ENCODE measurements around the gene C1orf226.
"Not testable (repeated sequence)": the region's sequence is repeated elsewhere in the genome, so short reads cannot be mapped to it uniquely, and the experiment has no call there.

The C1orf226 gene

GRCh38 chr1:162405800-162406199 is 24.3 kb downstream of the C1orf226 start:
- peak; percentile 81 for DNase-seq (ENCODE audit: low read depth)

DNA sequence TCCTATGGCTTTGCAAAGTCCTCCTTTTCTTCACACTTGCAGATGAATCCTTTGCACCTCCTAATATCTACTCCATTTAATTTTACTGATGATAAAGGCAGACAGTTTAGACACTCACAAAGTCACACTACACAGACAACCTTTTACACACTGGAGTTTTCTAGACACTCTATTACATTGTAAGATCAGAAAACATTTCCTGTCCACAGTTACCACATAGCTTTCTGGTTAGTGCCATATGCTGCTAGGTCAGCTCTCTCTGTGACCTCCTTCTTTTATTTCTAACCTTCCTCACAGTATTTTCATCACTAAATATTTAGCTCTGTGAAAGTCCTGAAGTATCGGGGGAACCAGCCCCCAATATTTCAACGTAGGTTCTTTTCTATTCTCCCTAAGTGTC is 25.3 kb downstream of the C1orf226 start:
- peak; percentile 33 for DNase-seq (ENCODE audit: low read depth)

DNA sequence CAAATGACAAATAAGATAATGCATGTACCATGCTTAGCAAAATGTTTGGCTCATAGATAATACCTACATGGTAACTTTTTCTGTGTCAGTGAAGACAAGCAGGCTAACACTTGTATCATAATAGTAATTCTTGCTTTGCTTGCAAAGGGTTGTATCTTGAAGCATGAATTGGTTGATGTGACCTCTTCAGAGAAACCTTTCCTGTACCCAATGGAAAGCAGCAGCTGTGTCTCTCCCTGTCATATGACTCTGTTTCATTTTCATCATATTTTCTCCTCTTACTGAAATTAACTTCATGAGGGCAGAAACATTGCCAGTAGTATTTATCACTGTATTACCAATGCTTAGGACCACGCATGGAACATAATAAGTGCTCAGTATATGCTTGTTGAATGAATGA is 26.0 kb downstream of the C1orf226 start:
- DNase-seq (ENCODE audit: low read depth) = no peak

DNA sequence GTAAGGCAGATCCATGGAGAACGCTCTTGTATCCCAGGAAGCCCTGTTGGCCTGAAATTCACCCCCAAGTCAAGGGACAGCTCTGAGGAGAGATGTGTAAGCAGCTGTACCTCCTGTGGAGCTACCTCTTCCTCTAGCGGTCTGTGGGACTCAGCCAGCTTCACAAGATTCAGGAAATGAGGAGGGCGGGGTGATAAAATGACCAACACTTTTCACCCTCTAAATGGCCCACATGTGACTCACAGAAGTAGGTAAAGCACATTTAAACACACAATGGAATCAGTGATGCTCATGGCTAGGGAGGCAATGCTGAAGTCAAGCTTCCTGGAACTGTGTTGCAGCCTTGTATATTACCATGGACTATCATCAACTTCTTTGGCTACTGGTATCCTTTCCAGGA is 30.5 kb downstream of the C1orf226 start, which contains the start of gene SH2D1B:
TSS of gene SH2D1B (minus strand) at position 135 of the 400 bp plus-strand sequence. CDS start at position 15, 120 bp downstream.
- DNase-seq (ENCODE audit: low read depth) = no peak

GRCh38 chr1:162416215-162416614 is 34.7 kb downstream of the C1orf226 start:
- no peak for DNase-seq (ENCODE audit: low read depth)

DNA sequence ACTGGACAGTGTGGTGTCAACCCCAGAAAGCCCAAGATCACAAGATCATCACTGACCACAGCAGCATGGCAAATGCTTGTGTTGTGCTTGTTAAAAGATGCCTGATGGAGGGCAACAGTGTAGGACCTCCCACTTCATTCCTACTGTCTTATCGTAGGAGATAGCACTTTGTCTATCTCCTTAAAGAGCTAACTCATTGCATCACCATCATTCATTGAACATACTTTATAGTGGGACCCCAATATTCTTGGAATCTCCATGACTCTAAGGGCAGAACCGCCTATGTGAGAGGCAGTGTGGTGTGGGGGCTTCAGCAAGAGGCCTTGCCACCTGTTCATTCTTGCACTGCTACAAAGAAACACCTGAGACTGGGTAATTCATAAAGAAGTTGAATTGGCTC is 35.4 kb downstream of the C1orf226 start:
- DNase-seq (ENCODE audit: low read depth) = no peak

DNA sequence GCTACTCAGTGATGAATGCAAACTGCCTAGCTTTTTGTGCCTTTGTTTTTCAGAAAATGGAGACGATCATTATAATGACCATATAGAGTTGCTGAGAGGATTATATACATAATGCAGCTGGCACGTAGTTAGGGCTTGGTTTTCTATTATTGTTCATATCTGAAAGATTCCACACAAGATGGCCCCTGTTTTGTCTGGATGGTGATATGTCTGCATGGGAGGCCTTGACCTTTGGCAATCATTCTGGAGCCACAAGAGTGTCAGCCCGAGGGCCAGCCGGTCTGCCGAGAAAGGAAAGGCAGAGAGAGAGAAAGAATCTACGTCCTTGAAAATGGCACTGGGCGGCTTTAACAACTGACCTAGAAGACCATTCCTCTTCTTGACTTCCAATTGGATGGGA is 36.1 kb downstream of the C1orf226 start:
- no peak for DNase-seq (ENCODE audit: low read depth)

GRCh38 chr1:162418584-162418983 is 37.1 kb downstream of the C1orf226 start:
- DNase-seq (ENCODE audit: low read depth) = not testable (repeated sequence)

DNA sequence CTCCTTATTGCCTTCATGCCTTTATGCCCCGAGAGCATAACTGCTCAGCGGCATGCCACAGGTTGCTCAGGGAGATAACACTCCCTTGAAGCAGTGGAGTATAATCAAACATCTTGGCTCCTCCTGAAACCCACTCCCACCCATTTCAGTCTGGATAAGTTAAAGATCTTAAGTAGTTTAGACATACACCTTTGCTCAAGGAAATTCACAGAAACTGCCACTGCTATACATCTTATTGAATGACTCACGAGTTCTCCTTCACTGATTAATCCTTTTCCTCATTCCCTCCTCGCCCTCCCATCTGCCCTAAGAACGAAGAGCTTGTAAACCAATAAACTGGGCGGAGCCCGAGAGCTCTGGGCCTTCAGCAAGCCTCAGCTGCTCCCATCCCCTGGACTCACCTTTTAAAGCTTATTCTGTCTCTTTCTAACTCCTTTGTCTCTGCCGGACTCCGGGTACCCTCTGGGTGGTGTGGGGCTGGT is 38.0 kb downstream of the C1orf226 start:
- DNase-seq (ENCODE audit: low read depth) = peak; percentile 23

- DNase-seq (ENCODE audit: low read depth) = no peak
Observed at GRCh38 chr1:162420120-162420519, 38.6 kb downstream of the C1orf226 start.

GRCh38 chr1:162421258-162422164 is 40.0 kb downstream of the C1orf226 start:
- DNase-seq (ENCODE audit: low read depth) = peak; percentile 54

GRCh38 chr1:162422662-162423375 is 41.3 kb downstream of the C1orf226 start:
- DNase-seq (ENCODE audit: low read depth) = no peak

DNA sequence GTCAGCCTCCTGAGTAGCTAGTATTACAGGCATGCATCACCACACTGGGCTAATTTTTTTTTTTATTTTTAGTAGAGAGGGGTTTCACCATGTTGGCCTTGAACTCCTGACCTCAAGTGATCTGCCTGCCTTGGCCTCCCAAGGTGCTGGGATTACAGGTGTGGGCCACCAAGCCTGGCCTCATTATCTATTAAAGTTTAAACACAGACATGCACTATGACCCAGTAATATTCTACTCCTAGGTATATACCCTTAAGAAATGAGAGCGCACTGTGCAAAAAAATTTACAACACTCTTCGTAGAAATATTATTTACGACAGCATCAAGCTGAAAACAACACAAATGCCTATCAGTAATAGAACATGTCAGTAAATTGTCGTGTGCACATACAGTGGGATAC is 49.1 kb downstream of the C1orf226 start:
- DNase-seq (ENCODE audit: low read depth) = no peak

DNA sequence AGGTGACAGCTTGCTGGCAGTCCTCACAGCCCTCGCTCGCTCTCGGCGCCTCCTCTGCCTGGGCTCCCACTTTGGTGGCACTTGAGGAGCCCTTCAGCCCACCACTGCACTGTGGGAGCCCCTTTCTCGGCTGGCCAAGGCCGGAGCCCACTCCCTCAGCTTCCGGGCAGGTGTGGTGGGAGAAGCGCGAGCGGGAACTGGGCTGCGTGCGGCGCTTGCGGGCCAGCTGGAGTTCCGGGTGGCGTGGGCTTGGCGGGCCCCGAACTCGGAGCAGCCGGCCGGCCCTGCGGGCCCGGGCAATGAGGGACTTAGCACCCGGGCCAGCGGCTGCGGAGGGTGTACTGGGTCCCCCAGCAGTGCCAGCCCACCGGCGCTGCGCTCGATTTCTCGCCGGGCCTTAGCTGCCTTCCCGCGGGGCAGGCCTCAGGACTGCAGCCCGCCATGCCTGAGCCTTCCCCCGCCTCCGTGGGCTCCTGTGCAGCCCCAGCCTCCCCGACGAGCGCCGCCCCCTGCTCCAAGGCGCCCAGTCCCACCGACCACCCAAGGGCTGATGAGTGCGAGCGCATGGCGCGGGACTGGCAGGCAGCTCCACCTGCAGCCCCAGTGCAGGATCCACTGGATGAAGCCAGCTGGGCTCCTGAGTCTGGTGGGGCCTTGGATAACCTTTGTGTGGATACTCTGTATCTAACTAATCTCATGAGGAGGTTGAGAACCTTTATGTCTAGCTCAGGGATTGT is 51.6 kb downstream of the C1orf226 start:
- DNase-seq (ENCODE audit: low read depth) = not testable (repeated sequence)
